Neural cell (in vitro differentiated cells): ENCODE results near the gene GLYATL3. TPM values are rescaled to one million over a fixed set of nuclear protein-coding genes. Genes with fewer than 3 reads are reported as not detected.

Experiments used
- H2AFZ ChIP-seq: fragments of 200-600, 300-800 bp; sonication (generic), shearing (Covaris generic); 2 replicates; pipeline ENCODE4 v1.6.0; 2014; ENCODE audit warnings: low read depth, mild to moderate bottlenecking, antibody characterized with exemption, low read length, moderate library complexity
- H3F3A ChIP-seq: fragments of 200-600 bp; shearing (Covaris generic); 2 replicates; pipeline ENCODE4 v1.6.1; 2016; ENCODE audit warnings: mild to moderate bottlenecking, moderate library complexity, mixed read lengths, antibody characterized with exemption, low read length; ENCODE audit not compliant: insufficient read depth, poor library complexity, severe bottlenecking
- H3K27ac ChIP-seq: fragments of 200-600, 300-800 bp; sonication (generic), shearing (Covaris generic); 2 replicates; pipeline ENCODE4 v1.5.1; 2014; ENCODE audit warnings: mild to moderate bottlenecking, low read length, moderate library complexity
- H3K27me3 ChIP-seq: fragments of 300-800, 200-600 bp; sonication (generic), shearing (Covaris generic); 2 replicates; pipeline ENCODE4 v1.6.0; 2014; ENCODE audit warnings: mild to moderate bottlenecking, low read depth, low read length, moderate library complexity; ENCODE audit not compliant: insufficient read depth
- H3K36me3 ChIP-seq: fragments of 300-800, 200-600 bp; sonication (generic), shearing (Covaris generic); 2 replicates; pipeline ENCODE4 v1.5.1; 2014; ENCODE audit warnings: mild to moderate bottlenecking, antibody characterized with exemption, low read length, moderate library complexity; ENCODE audit not compliant: insufficient read depth
- H3K4me2 ChIP-seq: fragments of 300-800, 200-600 bp; sonication (generic), shearing (Covaris generic); 2 replicates; pipeline ENCODE4 v1.6.0; 2014; ENCODE audit warnings: mild to moderate bottlenecking, low read length
- H3K4me3 ChIP-seq: fragments of 300-800, 200-600 bp; sonication (generic), shearing (Covaris generic); 2 replicates; pipeline ENCODE4 v1.5.1; 2014; ENCODE audit warnings: mild to moderate bottlenecking, low read length, moderate library complexity
- H3K79me2 ChIP-seq: fragments of 200-600 bp; shearing (Covaris generic); replicated peaks from 2 replicates; pipeline ENCODE4 v1.6.0; 2014; ENCODE audit warnings: mild to moderate bottlenecking, low read length, moderate library complexity; ENCODE audit not compliant: insufficient read depth
- H3K9ac ChIP-seq: fragments of 300-800, 200-600 bp; sonication (generic), shearing (Covaris generic); 2 replicates; pipeline ENCODE4 v1.6.1; 2016; ENCODE audit warnings: mild to moderate bottlenecking, low read length, mixed read lengths
- H3K9me2 ChIP-seq: fragments of 200-600 bp; shearing (Covaris generic); 2 replicates; pipeline ENCODE4 v1.6.1; 2016; ENCODE audit warnings: mild to moderate bottlenecking, low read length, mixed read lengths; ENCODE audit not compliant: insufficient read depth
- H3K9me3 ChIP-seq: fragments of 200-600, 300-800 bp; sonication (generic), shearing (Covaris generic); 2 replicates; pipeline ENCODE4 v1.6.1; 2016; ENCODE audit warnings: mild to moderate bottlenecking, mixed run types, low read length, moderate library complexity, mixed read lengths
- H4K20me1 ChIP-seq: fragments of 200-600 bp; shearing (Covaris generic); 2 replicates; pipeline ENCODE4 v1.6.1; 2016; ENCODE audit warnings: mild to moderate bottlenecking, mixed run types; ENCODE audit not compliant: insufficient read depth
- EP300 ChIP-seq: fragments of 450-650 bp; conservative IDR thresholded peaks from 2 replicates; pipeline ENCODE4 v1.6.1; 2014; ENCODE audit warnings: antibody characterized with exemption, mild to moderate bottlenecking, moderate library complexity; ENCODE audit not compliant: poor library complexity, severe bottlenecking
- EZH2 ChIP-seq: fragments of 200-600, 300-800 bp; shearing (Covaris generic), sonication (generic); IDR thresholded peaks from 2 replicates; pipeline ENCODE4 v1.6.1; 2014; ENCODE audit warnings: antibody characterized with exemption, low read length, borderline replicate concordance, mild to moderate bottlenecking; ENCODE audit not compliant: insufficient read depth, poor library complexity, severe bottlenecking
- MXI1 ChIP-seq: fragments of 450-650 bp; conservative IDR thresholded peaks from 2 replicates; pipeline ENCODE4 v1.6.1; 2014; ENCODE audit warnings: antibody characterized with exemption, mild to moderate bottlenecking; ENCODE audit not compliant: poor library complexity, severe bottlenecking
- POLR2AphosphoS5 ChIP-seq: IDR thresholded peaks from 2 replicates; pipeline ENCODE4 v1.6.1; 2012
- RAD21 ChIP-seq: fragments of 450-650 bp; conservative IDR thresholded peaks from 2 replicates; pipeline ENCODE4 v1.6.1; 2014; ENCODE audit warnings: antibody characterized with exemption, mild to moderate bottlenecking, moderate library complexity
- SMC3 ChIP-seq: fragments of 450-650 bp; conservative IDR thresholded peaks from 2 replicates; pipeline ENCODE4 v1.6.1; 2014; ENCODE audit warnings: antibody characterized with exemption, mild to moderate bottlenecking, moderate library complexity; ENCODE audit not compliant: poor library complexity
- TAF1 ChIP-seq: IDR thresholded peaks from 2 replicates; pipeline ENCODE4 v1.6.1; 2012; ENCODE audit warnings: low read depth
- polyA plus RNA-seq: library from polyadenylated mRNA; depleted of rRNA; stranded (reverse); fragments of >200 nt; gene quantifications from 2 replicates; pipeline ENCODE4 v1.2.3, GENCODE V29; 2014
- TF ChIP-seq, protein P1 (sequence below): fragments of 450-650 bp; IDR thresholded peaks from 2 replicates; pipeline ENCODE4 v1.5.1; 2014; ENCODE audit warnings: antibody characterized with exemption, mild to moderate bottlenecking, moderate library complexity; ENCODE audit not compliant: poor library complexity, severe bottlenecking
- TF ChIP-seq, protein P2 (sequence below): IDR thresholded peaks from 2 replicates; pipeline ENCODE4 v1.6.1; 2012; ENCODE audit warnings: borderline replicate concordance

GLYATL3 gene
- polyA plus RNA-seq, 1 donor from 2014 or later: not detected

DNA sequence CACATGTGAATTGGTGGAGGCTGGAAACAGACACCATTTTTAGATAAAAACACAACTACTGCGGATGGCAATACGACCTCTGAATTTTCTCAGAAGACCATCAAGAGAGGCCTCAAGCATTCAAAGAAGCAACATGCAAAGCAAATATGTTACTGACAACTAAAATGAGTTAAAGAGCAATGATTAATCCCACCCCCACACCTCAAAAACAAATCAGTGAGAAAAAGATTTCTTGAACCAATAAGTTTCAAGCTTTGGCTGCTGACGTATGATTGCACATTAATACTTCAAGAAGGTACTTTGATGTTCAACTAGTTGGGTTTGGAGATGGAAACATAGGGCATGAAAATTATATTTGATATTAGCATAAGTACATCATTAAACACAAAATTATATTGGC, 37.7 kb upstream of the GLYATL3 start:
- peak overlapping the region; percentile 88 for H2AFZ ChIP-seq
- H3K9ac ChIP-seq: peak overlapping the region; percentile 79

GRCh38 chr6:49462599-49462926, 37.2 kb upstream of the GLYATL3 start:
- Histone ChIP-seq H3K79me2 (peaks cover 54% of the 10 kb centered on the region), H3K4me2 (peak overlapping the region; percentile 82), H3K9ac (peak overlapping the region; percentile 79), H3K9me2 (no peaks in the 10 kb centered on the region), H4K20me1 (no peaks in the 10 kb centered on the region), H3K9me3 (no peaks in the 10 kb centered on the region), H3K4me3 (peak overlapping the region; percentile 84), H3K36me3 (no peaks in the 10 kb centered on the region), H3K27me3 (no peaks in the 10 kb centered on the region), H3F3A (no peaks in the 10 kb centered on the region), H3K27ac (peak overlapping the region; percentile 71), H2AFZ (peak overlapping the region; percentile 88)
- TF ChIP-seq, protein P1, sequence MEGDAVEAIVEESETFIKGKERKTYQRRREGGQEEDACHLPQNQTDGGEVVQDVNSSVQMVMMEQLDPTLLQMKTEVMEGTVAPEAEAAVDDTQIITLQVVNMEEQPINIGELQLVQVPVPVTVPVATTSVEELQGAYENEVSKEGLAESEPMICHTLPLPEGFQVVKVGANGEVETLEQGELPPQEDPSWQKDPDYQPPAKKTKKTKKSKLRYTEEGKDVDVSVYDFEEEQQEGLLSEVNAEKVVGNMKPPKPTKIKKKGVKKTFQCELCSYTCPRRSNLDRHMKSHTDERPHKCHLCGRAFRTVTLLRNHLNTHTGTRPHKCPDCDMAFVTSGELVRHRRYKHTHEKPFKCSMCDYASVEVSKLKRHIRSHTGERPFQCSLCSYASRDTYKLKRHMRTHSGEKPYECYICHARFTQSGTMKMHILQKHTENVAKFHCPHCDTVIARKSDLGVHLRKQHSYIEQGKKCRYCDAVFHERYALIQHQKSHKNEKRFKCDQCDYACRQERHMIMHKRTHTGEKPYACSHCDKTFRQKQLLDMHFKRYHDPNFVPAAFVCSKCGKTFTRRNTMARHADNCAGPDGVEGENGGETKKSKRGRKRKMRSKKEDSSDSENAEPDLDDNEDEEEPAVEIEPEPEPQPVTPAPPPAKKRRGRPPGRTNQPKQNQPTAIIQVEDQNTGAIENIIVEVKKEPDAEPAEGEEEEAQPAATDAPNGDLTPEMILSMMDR: no peak
- TF ChIP-seq POLR2AphosphoS5: no peak
- TF ChIP-seq, protein P2, sequence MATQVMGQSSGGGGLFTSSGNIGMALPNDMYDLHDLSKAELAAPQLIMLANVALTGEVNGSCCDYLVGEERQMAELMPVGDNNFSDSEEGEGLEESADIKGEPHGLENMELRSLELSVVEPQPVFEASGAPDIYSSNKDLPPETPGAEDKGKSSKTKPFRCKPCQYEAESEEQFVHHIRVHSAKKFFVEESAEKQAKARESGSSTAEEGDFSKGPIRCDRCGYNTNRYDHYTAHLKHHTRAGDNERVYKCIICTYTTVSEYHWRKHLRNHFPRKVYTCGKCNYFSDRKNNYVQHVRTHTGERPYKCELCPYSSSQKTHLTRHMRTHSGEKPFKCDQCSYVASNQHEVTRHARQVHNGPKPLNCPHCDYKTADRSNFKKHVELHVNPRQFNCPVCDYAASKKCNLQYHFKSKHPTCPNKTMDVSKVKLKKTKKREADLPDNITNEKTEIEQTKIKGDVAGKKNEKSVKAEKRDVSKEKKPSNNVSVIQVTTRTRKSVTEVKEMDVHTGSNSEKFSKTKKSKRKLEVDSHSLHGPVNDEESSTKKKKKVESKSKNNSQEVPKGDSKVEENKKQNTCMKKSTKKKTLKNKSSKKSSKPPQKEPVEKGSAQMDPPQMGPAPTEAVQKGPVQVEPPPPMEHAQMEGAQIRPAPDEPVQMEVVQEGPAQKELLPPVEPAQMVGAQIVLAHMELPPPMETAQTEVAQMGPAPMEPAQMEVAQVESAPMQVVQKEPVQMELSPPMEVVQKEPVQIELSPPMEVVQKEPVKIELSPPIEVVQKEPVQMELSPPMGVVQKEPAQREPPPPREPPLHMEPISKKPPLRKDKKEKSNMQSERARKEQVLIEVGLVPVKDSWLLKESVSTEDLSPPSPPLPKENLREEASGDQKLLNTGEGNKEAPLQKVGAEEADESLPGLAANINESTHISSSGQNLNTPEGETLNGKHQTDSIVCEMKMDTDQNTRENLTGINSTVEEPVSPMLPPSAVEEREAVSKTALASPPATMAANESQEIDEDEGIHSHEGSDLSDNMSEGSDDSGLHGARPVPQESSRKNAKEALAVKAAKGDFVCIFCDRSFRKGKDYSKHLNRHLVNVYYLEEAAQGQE: no peak
- TF ChIP-seq SMC3: no peak
- TF ChIP-seq TAF1: no peak
- no peak for TF ChIP-seq RAD21
- TF ChIP-seq MXI1: no peak
- TF ChIP-seq EP300: no peak
- TF ChIP-seq EZH2: no peak

More for the DNA sequence above, 37.7 kb upstream of the GLYATL3 start:
- Histone ChIP-seq H3K9me2 (no peaks in the 10 kb centered on the region), H4K20me1 (no peaks in the 10 kb centered on the region), H3K9me3 (no peaks in the 10 kb centered on the region), H3F3A (no peaks in the 10 kb centered on the region), H3K79me2 (peaks cover 54% of the 10 kb centered on the region), H3K27ac (peak overlapping the region; percentile 71), H3K36me3 (peaks cover 5% of the 10 kb centered on the region), H3K4me2 (peak overlapping the region; percentile 82), H3K4me3 (peak overlapping the region; percentile 84), H3K27me3 (no peaks in the 10 kb centered on the region)
- TF ChIP-seq SMC3 (no peak), EZH2 (no peak)
